IPS-11a (cell line): ENCODE data around the gene KIF3B.
"Not testable (repeated sequence)": the region's sequence is repeated elsewhere in the genome, so short reads cannot be mapped to it uniquely, and the experiment has no call there.

Source experiments
- H3K4me3 ChIP-seq: one replicate; pipeline ENCODE4 v1.5.1; 2013; ENCODE audit warnings: low read depth, low read length, control low read depth

Gene KIF3B

DNA sequence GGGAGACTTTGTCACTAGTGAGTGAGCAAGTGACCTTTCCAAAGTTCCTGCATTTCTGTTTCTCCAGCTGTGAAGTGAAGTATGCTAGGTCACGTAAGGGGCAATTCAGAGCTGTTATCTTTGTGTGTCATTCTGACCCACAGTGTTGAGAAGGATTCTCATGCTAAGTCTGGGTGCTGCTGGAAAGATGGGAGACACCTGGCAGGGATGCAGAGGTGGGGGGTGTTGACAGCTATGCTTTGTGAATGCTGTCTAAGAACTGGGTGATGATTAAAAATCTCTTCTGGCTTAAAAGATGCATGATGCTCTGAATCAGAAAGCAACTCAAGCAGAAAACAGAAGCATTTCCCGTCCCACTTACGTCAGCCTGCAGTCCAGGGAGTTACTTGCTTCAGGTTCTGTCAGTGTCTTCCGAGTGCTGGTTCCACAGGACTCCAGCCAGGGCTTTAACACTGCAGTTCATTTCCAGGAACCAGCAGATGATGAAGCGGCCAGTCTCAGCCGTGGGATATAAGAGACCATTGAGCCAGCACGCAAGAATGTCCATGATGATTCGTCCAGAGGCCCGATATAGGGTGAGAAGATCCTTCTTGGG is 49.7 kb downstream of the KIF3B start:
- no peak overlapping the region for H3K4me3 ChIP-seq

DNA sequence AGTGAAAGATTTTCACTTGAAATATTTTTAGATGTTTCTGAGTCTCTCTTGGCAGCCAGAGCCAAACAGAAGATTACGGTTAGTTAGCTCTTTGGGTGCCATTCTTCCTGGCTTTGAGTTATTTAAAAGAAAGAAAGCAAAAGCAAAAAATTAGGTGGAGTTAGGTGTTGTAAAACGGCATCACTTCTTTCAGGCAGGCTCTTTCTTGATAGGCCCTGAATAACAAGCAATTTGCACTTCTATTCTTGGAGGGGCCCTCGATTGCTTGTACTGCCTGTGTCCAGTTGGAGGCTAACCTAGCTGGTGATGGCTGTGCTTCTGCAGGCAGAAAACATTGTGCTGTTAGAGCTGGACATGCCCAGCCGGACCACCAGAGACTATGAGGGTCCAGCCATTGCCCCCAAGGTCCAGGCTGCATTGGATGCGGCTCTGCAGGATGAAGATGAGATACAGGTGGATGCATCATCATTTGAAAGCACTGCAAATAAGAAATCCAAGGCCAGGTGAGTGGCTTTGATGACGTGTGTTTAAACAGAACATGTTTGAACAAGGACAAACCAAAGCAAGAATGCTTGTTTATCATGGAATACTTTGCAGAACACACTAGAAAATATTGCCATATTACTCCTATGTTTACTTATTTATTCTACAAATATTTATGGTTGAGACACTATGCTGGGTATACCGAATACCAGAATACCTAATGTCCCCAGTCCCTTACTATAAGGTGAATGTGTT is 52.5 kb downstream of the KIF3B start:
- H3K4me3 ChIP-seq, result no peak overlapping the region

DNA sequence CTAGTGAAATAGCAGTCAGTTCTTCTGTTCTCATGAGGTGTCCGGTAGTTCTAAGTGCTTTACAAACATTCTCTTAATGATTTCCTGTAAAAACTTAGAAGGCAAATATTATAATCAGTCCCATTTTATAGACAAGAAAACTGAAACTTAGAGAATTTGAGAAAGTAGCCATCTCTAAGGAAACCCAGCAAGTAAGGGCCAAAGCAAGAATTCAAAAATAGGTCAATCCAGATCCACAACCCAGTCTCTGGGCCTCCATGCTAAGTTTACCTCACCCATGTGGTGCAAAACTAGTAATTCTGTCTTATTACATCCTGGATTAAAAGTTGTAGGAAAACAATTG is 53.1 kb downstream of the KIF3B start:
- no peak overlapping the region for H3K4me3 ChIP-seq

DNA sequence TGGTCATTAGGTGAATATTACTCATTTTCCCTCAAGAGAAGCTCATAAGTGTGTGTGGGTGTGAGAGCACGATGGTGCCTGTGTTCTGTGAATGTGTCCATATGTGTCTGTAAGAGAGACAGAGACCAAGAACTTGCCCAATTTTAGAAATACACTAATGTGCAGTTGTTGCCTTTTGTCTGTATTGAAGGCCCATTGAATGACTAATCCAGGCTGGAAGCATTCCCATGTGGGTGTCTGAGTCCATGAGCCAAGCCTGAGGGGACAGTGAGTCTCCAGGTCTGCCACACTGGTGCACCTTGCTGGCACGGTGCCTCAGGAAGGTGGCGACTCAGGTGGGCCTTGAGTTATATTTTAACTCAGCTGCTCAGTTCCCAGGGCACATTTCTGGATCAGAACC is 55.2 kb downstream of the KIF3B start:
- no peak overlapping the region for H3K4me3 ChIP-seq

DNA sequence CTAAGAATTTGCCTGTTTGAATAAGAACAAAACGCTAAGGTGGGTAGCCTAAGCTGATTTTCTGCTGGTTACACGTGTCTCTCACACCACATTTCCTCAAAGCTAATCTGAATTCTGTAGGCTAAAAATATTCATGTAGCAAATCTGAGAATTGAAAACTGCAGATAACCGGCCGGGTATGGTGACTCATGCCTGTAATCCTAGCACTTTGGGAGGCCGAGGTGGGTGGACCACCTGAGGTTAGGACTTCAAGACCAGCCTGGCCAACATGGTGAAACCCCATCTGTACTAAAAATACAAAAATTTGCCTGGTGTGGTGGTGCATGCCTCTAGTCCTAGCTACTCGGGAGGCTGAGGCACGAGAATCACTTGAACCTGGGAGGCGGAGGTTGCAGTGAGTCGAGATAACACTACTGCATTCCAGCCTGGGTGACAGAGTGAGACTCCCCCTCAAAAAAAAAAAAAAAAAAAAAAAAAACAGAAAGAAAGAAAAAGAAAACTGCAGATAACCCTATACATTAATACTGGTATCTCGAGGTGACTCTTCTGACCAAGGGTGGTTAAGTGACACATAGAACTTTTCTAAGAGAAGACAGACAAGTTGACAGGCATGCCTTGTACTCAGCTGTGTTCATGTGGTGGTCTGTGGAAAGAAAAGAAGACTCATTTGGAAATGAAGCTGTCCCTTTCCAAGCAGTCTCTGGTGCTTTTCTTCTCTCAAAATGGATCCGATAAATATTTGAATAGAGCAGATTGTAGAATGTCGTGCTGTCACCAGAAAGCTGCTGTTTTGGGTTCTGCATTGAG is 55.9 kb downstream of the KIF3B start:
- H3K4me3 ChIP-seq, result no peak overlapping the region

DNA sequence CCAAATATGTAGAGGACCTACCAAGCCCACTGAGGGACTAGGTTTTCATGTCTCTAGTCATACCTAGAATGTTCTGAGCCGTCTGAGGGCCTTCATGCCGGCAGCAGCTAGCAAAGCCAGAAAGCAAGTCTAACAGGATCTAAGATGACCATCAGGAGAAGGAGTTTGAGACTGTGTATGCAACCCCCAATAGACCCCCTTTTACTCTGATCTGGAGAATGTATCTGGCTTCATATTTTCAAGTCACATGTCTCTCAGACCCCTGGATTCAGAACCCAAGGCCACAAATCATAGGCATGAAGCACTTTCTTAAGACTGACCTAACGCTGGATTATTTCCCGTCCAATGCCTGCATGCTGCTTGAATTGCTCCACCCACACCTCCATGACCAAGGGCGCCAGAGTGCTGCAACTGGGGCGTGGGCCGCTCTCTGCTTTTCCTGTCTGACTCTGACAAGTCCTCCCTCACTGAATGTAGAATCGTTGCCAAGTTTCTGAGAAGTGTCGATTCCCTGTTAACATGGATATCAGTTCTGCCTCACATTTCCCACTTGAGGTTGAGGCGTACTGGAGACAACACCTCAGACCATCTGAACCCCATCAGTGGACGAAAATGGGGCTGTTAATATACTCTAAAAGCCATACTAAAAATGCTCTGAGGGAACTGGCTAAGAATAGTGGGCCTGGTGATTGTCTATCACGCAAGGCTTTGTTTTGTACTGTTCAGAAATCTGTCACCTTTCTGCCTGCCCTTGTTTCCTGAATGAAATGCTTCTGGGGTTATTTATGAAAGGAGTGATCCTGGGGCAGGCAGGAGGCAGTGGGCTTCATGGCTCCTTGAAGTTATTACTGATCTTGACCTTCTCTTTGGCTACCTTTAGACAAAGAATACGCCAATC is 56.8 kb downstream of the KIF3B start:
- no peak overlapping the region for H3K4me3 ChIP-seq

DNA sequence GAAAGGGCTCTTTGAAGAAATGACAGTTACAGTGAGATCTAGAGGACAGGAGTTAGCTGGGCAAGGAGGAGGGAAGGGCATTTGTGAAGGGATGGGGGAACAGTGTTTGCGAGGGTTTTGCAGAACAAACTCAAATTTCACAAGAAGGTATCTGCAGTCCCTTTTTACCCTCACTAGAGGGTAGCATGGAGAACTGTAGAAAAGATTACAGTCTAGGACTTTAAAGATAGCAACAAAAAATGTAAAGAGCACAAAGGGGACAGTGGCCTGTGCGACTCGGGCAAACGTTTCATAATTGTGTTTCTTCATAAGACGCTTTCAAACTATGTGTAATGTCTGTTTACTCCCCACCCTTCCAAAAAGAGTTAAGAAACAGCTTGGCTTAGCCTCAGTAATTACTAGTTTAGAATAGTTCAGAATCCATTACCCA is 59.5 kb downstream of the KIF3B start:
- no peak overlapping the region for H3K4me3 ChIP-seq

DNA sequence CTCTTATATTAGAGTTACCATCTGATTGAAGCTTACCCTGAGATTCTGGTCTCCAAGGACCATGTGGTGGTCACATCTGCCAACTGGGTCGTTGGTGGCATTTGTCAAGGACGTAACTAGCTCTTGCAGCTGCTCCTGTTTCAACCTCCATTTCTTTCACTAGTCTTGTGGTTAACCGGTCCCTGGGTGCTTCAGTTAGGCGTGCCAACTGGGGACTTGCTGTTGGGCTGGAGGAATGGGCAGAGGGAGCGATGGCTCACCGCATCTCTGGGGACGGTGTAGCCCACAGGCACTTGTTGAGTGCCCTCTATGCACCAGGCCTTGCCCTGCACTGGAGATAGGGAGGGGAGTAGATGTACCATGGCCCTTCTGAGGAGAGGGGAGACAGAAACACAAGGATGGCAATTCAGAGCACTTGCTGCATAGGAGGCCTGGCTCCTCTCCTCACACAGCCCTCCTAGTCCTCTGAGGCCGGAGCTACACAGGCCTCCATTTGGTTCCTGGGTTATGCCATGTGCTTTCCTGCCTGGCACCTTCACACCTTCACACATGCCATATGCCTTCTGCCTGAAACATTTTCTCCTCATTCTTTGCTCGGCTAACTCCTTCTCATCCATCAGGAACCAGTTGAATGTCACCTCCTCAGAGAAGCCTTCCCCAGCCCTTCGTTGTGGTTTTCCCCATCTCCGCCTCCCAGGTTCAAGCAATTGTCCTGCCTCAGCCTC is 60.6 kb downstream of the KIF3B start:
- H3K4me3 ChIP-seq, result no peak overlapping the region

DNA sequence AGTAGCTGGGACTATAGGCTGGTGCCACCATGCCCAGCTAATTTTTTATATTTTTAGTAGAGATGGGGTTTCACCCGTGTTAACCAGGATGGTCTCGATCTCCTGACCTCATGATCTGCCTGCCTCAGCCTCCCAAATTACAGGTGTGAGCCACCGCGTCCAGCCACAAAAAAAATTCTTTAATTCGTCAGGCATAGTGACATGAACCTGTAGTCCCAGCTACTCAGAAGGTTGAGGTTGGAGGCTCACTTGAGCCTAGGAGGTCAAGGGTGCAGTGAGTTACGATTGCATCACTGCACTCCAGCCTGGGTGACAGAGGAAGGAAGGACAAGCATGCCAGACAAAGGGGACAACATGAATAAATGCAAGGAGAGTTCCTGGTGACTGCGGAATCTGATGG is 61.2 kb downstream of the KIF3B start:
- no peak overlapping the region for H3K4me3 ChIP-seq

DNA sequence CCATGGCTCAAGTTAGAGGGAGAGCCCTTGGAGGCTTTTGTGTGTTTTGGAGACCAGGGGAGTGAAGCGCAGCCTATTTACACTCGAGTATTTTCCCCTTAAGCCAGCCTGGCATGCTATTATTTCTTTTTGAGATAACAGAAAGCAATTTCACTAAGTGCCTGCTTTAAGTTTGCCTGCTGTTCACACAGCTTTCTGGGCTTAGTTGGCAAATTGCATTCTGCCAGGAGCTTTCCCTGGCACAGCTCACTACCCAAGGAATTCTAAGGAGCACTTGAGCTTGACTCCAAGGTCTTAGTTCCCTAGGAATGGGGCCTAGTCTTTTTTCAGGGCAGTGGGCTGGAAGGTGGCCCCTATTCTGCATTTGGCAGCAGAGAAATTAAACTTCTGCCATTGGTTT is 61.7 kb downstream of the KIF3B start:
- H3K4me3 ChIP-seq, result no peak overlapping the region

DNA sequence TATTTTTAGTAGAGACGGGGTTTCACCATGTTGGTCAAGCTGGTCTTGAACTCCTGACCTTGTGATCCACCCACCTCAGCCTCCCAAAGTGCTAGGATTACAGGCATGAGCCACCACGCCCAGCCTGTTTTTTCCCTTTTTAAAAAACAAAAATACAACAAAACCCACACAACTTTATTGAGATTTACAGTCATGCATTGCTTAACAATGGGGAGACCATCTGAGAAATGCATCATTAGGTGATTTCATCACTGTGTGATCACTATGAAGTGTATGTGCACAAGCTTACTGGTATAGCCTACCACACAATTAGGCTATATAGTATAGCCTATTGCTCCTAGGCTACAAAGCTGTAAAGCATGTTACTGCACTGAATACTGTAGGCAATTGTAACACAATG is 63.6 kb downstream of the KIF3B start:
- H3K4me3 ChIP-seq, result not testable (repeated sequence)

DNA sequence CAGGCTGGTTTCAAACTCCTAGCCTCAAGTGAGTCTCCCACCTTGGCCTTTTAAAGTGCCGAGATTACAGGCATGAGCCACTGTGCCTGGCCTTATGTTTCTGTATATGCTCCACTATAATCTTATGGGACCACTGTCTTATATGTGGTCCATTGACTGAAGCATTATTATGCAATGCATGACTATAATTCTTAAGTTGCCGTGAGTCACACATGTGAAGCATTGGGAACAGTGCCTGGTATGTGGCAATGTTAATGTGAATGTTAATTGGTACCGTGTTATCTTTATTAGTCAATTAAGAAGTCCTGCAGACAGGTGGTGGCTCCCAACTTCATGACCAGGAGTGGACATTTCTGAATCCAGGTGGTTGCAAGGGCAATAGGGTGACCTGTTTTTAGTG is 66.0 kb downstream of the KIF3B start:
- no peak overlapping the region for H3K4me3 ChIP-seq

DNA sequence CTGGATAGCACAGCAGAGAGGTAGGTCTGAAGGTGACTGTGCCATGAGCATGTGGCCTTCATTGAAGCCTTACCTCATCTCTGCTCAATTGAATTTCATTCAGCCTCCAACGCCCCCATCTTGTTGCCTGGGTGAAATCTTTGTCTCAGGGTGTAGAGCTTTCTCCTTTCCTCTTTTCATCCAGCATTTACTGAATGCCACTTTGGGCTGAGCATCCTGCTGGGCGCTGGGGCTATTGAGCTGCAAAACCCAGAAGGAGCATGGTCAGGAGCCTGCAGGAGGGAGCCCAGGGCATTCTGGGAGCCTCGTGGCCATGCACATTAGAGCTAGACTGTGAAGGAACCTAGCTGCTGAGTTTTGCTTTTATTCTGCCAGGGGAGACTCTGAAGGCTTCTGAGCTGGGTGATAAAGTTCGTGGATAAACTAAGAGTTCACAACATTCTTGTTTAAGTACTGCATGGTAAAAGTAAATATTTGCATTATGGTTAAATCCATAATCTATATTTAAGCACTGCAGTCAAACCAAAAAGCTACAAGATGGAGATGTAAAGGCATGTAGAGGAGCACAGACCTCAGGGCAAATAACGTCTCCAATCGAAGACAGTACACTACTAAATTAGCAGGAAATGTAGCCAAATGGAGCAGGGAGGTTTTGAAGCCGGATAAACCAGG is 67.5 kb downstream of the KIF3B start:
- no peak overlapping the region for H3K4me3 ChIP-seq

DNA sequence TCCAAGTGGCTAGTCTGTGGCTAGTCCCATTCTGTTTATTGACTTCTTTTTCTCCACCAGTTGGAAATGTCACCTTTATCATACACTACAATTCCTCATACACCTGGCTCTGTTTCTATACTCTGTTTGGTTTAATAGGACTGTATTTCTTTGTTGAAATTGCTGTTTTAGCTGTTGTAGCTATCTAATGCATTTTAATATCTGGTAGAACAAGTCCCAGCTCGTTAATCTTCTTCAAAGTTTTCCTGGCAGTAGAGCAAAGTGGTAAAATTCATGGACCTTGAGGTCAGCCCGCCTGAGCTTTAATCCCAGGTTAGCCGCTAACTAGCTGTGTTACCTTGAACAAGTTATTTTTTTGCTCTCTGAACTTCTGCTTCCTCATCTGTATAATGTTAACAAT is 70.8 kb downstream of the KIF3B start:
- no peak overlapping the region for H3K4me3 ChIP-seq

DNA sequence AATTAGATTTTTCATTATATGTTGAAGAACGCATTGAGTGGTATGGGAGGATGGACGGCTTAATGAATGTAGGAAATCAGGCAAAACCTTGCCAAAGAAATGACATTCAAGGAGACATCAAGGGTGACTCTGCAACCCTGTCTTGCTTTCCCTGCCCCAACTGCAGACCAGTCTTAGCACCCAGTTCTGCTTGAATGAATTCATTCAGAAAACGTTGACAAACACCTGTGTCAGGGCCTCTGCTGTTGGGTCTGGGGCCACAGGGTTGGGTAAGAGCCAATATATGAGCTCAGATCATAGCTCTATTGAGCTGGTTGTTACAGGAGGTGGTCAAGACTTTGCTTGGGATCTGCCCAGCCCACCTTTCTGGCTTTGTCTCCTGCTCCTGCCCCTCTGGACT is 73.0 kb downstream of the KIF3B start:
- no peak overlapping the region for H3K4me3 ChIP-seq

DNA sequence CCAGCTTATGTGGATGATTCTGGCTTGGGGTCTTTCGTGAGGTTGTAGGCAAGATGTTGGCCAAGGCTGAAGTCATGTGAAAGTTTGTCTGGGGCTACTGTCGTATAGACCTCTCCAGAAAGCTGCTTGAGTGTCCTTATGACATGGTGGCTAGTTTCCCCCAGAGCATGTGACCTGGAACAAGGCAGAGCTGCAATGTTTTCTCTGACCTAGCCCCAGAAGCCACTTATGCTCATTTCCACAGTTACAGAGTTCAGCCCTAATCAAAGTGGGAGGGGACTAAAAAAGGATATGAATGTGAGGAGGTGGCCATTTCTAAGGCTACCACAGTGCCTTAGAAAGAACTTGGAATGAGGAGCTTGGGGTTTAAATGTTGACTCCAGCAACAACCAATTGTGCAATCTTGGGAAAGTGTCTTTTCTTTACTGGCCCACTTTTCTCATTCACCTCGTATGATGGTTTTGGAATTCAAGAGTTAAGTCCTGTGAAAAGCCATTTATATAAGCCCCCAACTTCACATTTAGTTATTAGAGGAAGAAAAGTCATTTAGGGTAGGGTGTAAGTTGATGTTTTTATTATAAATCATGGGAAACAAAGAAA is 74.8 kb downstream of the KIF3B start:
- H3K4me3 ChIP-seq, result no peak overlapping the region

DNA sequence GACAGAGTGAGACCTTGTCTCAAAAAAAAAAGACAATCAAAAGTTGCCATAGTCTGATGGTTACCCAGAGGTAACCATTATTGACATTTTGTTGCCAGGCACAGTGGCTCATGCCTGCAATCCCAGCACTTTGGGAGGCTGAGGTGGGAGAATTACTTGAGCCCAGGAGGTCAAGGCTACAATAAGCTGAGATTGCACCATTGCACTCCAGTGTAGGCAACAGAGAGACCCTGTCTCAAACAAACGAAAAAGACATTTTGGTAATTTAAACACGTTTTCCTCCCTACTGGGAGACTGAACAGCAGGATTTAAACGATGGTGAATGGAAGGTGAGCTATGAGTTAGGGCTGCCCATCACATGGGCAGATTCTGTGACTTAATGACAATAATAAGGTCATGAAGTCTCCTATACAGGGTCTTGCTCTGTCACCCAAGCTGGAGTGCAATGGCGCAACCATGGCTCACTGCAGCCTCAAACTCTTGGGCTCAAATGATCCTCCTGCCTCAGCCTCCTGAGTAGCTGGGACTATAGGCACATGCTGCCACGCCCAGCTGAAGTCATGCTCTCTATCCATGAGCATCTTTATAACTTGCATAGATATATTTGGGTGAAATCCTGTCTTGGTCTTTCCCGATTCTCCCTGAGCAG is 76.5 kb downstream of the KIF3B start:
- H3K4me3 ChIP-seq, result no peak overlapping the region

DNA sequence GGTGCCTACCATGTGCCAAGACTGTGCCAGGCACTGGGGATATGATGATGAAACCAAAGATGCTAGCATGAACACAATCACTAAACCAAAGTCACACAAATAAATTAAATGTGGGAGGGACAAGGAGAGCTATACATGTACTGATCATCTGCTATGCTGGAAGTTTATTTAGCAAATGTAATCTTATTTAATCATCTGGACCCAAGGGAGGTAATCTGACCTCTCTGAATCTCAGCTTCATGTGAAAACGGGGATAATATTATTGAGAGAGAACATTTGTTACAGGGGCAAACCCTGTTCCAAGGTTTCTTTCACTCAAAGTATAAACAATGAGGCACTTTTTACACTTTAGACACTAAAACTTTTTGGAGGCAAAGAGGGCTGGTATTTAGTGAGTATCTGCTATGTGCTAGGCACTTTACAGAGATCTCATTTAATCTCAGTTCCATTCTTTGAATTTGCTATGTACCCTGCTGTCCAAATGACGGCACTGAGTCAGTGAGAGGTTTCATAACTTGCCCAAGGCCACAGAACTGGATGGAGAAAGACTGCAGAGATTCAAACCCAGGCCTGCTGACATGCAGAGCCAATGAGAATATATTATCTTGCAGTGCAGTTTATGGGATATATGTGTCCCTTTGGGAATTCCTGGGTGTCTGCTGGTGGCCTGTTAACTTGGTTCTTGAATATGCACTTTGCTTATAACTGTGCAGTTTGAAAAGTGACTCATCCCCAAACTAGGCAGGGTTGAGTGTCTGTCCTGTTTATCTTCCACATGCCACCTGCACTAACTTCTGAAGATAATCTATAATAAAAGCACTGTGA is 77.4 kb downstream of the KIF3B start:
- H3K4me3 ChIP-seq, result no peak overlapping the region
